H1 (cell line): ENCODE measurements around the gene RECK. TPM values are rescaled to one million over a fixed set of nuclear protein-coding genes. Genes with fewer than 3 reads are reported as not detected.

Experiments
- CHD1 ChIP-seq: IDR thresholded peaks from 2 replicates; pipeline ENCODE4 v1.6.1; 2012; ENCODE audit warnings: low read depth, low read length, improper control_type of control experiment
- E2F6 ChIP-seq: IDR thresholded peaks from 2 replicates; pipeline ENCODE4 v1.6.1; 2012; ENCODE audit warnings: inconsistent platforms
- KDM5A ChIP-seq: fragments of 200-600 bp; IDR thresholded peaks from 2 replicates; pipeline ENCODE4 v1.7.1; 2012; ENCODE audit warnings: mild to moderate bottlenecking, low read length, inconsistent platforms, mixed read lengths
- PHF8 ChIP-seq: fragments of 200-600 bp; sonication (generic); conservative IDR thresholded peaks from 2 replicates; pipeline ENCODE4 v1.7.1; 2012; ENCODE audit warnings: low read depth, mild to moderate bottlenecking, inconsistent platforms, low read length, moderate library complexity
- RBBP5 ChIP-seq: IDR thresholded peaks from 2 replicates; pipeline ENCODE4 v1.7.1; 2012; ENCODE audit warnings: low read depth, mild to moderate bottlenecking, inconsistent platforms, low read length, moderate library complexity, borderline replicate concordance
- polyA plus RNA-seq, 7 experiments: library from polyadenylated mRNA; depleted of rRNA in 3 of 7; stranded (reverse) in 5 of 7; unstranded in 2 of 7; fragments of >200 nt in 5 of 7; fragments of 200-250 nt in 2 of 7; gene quantifications; 1 replicate in 5 of 7; 2 replicates in 1 of 7; 4 replicates in 1 of 7; pipeline versions ENCODE4 v1.2.1 to v1.2.3, GENCODE V29; 2011 to 2013; ENCODE audit warnings: missing spikeins in 2 of 7, mixed read lengths in 2 of 7
- total RNA-seq: library from RNA; stranded (reverse); fragmentation: NEBNext Ultra II Directional; extraction: Animal tissue kit (Norgen Biotek cat#: 25700); gene quantifications from 2 replicates; pipeline ENCODE4 v1.2.1, GENCODE V29; 2021
- TF ChIP-seq, protein P1 (sequence below): fragments of 300-600 bp; sonication (generic); IDR thresholded peaks from 2 replicates; pipeline ENCODE4 v1.7.1; 2012; ENCODE audit warnings: low read length, moderate library complexity, mild to moderate bottlenecking, inconsistent platforms; ENCODE audit not compliant: insufficient replicate concordance
- TF ChIP-seq, protein P2 (sequence below), 3 experiments: IDR thresholded peaks; 1 replicate in 2 of 3; 2 replicates in 1 of 3; pipeline versions ENCODE4 v1.5.1 to v1.6.1; 2011; ENCODE audit warnings: low read length in 3 of 3, mild to moderate bottlenecking in 3 of 3, inconsistent platforms in 2 of 3, low read depth in 1 of 3, moderate library complexity in 1 of 3; ENCODE audit not compliant: insufficient read depth in 1 of 3; ENCODE audit errors: control extremely low read depth in 1 of 3

RECK gene
- total and polyA plus RNA-seq, 2 of the 8 experiments (the other 6 are each of a cell fraction or from before 2014, with no cell fraction given): 5.4 to 9.8 TPM

GRCh38 chr9:36092509-36093215, 55.9 kb downstream of the RECK start (continued):
- TF ChIP-seq, protein P1, sequence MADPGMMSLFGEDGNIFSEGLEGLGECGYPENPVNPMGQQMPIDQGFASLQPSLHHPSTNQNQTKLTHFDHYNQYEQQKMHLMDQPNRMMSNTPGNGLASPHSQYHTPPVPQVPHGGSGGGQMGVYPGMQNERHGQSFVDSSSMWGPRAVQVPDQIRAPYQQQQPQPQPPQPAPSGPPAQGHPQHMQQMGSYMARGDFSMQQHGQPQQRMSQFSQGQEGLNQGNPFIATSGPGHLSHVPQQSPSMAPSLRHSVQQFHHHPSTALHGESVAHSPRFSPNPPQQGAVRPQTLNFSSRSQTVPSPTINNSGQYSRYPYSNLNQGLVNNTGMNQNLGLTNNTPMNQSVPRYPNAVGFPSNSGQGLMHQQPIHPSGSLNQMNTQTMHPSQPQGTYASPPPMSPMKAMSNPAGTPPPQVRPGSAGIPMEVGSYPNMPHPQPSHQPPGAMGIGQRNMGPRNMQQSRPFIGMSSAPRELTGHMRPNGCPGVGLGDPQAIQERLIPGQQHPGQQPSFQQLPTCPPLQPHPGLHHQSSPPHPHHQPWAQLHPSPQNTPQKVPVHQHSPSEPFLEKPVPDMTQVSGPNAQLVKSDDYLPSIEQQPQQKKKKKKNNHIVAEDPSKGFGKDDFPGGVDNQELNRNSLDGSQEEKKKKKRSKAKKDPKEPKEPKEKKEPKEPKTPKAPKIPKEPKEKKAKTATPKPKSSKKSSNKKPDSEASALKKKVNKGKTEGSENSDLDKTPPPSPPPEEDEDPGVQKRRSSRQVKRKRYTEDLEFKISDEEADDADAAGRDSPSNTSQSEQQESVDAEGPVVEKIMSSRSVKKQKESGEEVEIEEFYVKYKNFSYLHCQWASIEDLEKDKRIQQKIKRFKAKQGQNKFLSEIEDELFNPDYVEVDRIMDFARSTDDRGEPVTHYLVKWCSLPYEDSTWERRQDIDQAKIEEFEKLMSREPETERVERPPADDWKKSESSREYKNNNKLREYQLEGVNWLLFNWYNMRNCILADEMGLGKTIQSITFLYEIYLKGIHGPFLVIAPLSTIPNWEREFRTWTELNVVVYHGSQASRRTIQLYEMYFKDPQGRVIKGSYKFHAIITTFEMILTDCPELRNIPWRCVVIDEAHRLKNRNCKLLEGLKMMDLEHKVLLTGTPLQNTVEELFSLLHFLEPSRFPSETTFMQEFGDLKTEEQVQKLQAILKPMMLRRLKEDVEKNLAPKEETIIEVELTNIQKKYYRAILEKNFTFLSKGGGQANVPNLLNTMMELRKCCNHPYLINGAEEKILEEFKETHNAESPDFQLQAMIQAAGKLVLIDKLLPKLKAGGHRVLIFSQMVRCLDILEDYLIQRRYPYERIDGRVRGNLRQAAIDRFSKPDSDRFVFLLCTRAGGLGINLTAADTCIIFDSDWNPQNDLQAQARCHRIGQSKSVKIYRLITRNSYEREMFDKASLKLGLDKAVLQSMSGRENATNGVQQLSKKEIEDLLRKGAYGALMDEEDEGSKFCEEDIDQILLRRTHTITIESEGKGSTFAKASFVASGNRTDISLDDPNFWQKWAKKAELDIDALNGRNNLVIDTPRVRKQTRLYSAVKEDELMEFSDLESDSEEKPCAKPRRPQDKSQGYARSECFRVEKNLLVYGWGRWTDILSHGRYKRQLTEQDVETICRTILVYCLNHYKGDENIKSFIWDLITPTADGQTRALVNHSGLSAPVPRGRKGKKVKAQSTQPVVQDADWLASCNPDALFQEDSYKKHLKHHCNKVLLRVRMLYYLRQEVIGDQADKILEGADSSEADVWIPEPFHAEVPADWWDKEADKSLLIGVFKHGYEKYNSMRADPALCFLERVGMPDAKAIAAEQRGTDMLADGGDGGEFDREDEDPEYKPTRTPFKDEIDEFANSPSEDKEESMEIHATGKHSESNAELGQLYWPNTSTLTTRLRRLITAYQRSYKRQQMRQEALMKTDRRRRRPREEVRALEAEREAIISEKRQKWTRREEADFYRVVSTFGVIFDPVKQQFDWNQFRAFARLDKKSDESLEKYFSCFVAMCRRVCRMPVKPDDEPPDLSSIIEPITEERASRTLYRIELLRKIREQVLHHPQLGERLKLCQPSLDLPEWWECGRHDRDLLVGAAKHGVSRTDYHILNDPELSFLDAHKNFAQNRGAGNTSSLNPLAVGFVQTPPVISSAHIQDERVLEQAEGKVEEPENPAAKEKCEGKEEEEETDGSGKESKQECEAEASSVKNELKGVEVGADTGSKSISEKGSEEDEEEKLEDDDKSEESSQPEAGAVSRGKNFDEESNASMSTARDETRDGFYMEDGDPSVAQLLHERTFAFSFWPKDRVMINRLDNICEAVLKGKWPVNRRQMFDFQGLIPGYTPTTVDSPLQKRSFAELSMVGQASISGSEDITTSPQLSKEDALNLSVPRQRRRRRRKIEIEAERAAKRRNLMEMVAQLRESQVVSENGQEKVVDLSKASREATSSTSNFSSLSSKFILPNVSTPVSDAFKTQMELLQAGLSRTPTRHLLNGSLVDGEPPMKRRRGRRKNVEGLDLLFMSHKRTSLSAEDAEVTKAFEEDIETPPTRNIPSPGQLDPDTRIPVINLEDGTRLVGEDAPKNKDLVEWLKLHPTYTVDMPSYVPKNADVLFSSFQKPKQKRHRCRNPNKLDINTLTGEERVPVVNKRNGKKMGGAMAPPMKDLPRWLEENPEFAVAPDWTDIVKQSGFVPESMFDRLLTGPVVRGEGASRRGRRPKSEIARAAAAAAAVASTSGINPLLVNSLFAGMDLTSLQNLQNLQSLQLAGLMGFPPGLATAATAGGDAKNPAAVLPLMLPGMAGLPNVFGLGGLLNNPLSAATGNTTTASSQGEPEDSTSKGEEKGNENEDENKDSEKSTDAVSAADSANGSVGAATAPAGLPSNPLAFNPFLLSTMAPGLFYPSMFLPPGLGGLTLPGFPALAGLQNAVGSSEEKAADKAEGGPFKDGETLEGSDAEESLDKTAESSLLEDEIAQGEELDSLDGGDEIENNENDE: no peak
- TF ChIP-seq RBBP5: no peak
- no peak for TF ChIP-seq E2F6
- no peak for TF ChIP-seq PHF8
- TF ChIP-seq, protein P2, sequence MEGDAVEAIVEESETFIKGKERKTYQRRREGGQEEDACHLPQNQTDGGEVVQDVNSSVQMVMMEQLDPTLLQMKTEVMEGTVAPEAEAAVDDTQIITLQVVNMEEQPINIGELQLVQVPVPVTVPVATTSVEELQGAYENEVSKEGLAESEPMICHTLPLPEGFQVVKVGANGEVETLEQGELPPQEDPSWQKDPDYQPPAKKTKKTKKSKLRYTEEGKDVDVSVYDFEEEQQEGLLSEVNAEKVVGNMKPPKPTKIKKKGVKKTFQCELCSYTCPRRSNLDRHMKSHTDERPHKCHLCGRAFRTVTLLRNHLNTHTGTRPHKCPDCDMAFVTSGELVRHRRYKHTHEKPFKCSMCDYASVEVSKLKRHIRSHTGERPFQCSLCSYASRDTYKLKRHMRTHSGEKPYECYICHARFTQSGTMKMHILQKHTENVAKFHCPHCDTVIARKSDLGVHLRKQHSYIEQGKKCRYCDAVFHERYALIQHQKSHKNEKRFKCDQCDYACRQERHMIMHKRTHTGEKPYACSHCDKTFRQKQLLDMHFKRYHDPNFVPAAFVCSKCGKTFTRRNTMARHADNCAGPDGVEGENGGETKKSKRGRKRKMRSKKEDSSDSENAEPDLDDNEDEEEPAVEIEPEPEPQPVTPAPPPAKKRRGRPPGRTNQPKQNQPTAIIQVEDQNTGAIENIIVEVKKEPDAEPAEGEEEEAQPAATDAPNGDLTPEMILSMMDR (IDR thresholded peaks at IDR 0.05; ENCODE audit: control extremely low read depth in 1 of 3, insufficient read depth in 1 of 3, low read depth in 1 of 3, low read length in 3 of 3): no peak
- no peak for TF ChIP-seq CHD1
- TF ChIP-seq KDM5A: no peak
